Panc1 (cell line): ENCODE data around the gene PUS1. TPM values are rescaled to one million over a fixed set of nuclear protein-coding genes. Genes with fewer than 3 reads are reported as not detected.

Experiments
- ATAC-seq: fragments of 200-7000 bp; cut with Tn5 transposase; 2 replicates; pipeline ENCODE4 v1.9.1; 2020; ENCODE audit warnings: mild to moderate bottlenecking, moderate library complexity
- Bru-seq: library from RNA; stranded (reverse); fragments of 400-500 nt; gene quantifications from one replicate; lab custom pipeline; 2021; lab: Mats Ljungman, UMichigan
- BruChase-seq, 2 experiments: library from RNA; stranded (reverse); fragments of 400-500 nt; gene quantifications; one replicate each; lab custom pipeline; 2021; lab: Mats Ljungman, UMichigan
- BruUV-seq: library from RNA; stranded (reverse); fragments of 400-500 nt; replicated peaks from 2 replicates; lab custom pipeline; 2021; lab: Mats Ljungman, UMichigan
- CTCF ChIA-PET: fragments of 300-600 bp; sonication (Branson Sonifier 250); formaldehyde crosslinking; loops from one replicate; lab custom pipeline; 2022; ENCODE audit warnings: antibody characterized with exemption; lab: Charles Lee
- POLR2A ChIA-PET: fragments of 300-600 bp; sonication (Branson Sonifier 250); formaldehyde crosslinking; loops from one replicate; lab custom pipeline; 2022; ENCODE audit warnings: antibody characterized with exemption; lab: Charles Lee
- DNase-seq: peaks from one replicate; pipeline ENCODE4 v3.0.0-alpha.2; 2010; ENCODE audit warnings: low read depth, low spot score
- H3K27ac ChIP-seq: 2 replicates; pipeline ENCODE4 v1.5.1; 2011; ENCODE audit warnings: mild to moderate bottlenecking, low read length, inconsistent platforms
- H3K27me3 ChIP-seq: fragments of 200-500 bp; sonication (Bioruptor generic); 2 replicates; pipeline ENCODE4 v1.6.0; 2014; ENCODE audit warnings: low read length, inconsistent platforms; ENCODE audit not compliant: control insufficient read depth, insufficient read depth
- H3K36me3 ChIP-seq: fragments of 200-500 bp; sonication (Bioruptor generic); 2 replicates; pipeline ENCODE4 v1.5.1; 2014; ENCODE audit warnings: inconsistent platforms, mild to moderate bottlenecking, low read length, moderate library complexity; ENCODE audit not compliant: control insufficient read depth, insufficient read depth
- H3K4me1 ChIP-seq: 2 replicates; pipeline ENCODE4 v1.5.1; 2011; ENCODE audit warnings: inconsistent platforms, mild to moderate bottlenecking, low read length, moderate library complexity; ENCODE audit not compliant: control insufficient read depth, insufficient read depth
- H3K4me3 ChIP-seq, 2 experiments: 2 replicates each; pipeline ENCODE4 v1.5.1; 2011 to 2012; ENCODE audit warnings: low read depth in 2 of 2, low read length in 2 of 2, mild to moderate bottlenecking in 2 of 2, inconsistent platforms in 1 of 2, moderate library complexity in 1 of 2
- H3K9me3 ChIP-seq: fragments of 200-500 bp; sonication (Bioruptor generic); 2 replicates; pipeline ENCODE4 v1.5.1; 2014; ENCODE audit warnings: low read depth, mild to moderate bottlenecking, inconsistent platforms, low read length, moderate library complexity; ENCODE audit not compliant: control insufficient read depth, insufficient read depth
- CTCF ChIP-seq: fragments of 450-650 bp; IDR thresholded peaks from 2 replicates; pipeline ENCODE4 v1.5.1; 2017; ENCODE audit warnings: mild to moderate bottlenecking
- POLR2AphosphoS5 ChIP-seq: IDR thresholded peaks from 2 replicates; pipeline ENCODE4 v1.6.1; 2012; ENCODE audit warnings: mild to moderate bottlenecking, low read depth, low read length, moderate library complexity
- REST ChIP-seq, 2 experiments: IDR thresholded peaks; 2 replicates each; pipeline ENCODE4 v1.6.1; 2011 to 2012; ENCODE audit warnings: low read depth in 2 of 2, control low read depth in 1 of 2, low read length in 1 of 2, mild to moderate bottlenecking in 1 of 2, moderate library complexity in 1 of 2; ENCODE audit not compliant: insufficient read depth in 1 of 2
- SIN3A ChIP-seq: IDR thresholded peaks from 2 replicates; pipeline ENCODE4 v1.6.1; 2012; ENCODE audit warnings: low read depth, mild to moderate bottlenecking, low read length, moderate library complexity, borderline replicate concordance; ENCODE audit not compliant: insufficient read depth
- TCF7L2 ChIP-seq: IDR thresholded peaks from 2 replicates; pipeline ENCODE4 v1.6.1; 2011; ENCODE audit warnings: mild to moderate bottlenecking, low read depth, low read length, inconsistent platforms
- in situ Hi-C: cut with HindIII; loops from 2 replicates; pipeline ENCODE4 v1.10.0; 2016; ENCODE audit warnings: low sequenced_read_pairs, low pct_unique_long_range_greater_than_20kb
- intact Hi-C: fragments of 100-400 bp; cut with micrococcal nuclease; formaldehyde crosslinking; loops from one replicate; pipeline ENCODE4 v1.10.0; 2022; ENCODE audit not compliant: unreplicated experiment
- long read RNA-seq: library from polyadenylated mRNA; unstranded; transcript quantifications from one replicate; pipeline ENCODE4 v2.0.0, GENCODE V29; 2021; ENCODE audit not compliant: unreplicated experiment
- polyA plus RNA-seq: library from polyadenylated mRNA; unstranded; fragments of >200 nt; gene quantifications from one replicate; pipeline ENCODE4 v1.2.1, GENCODE V29; 2012; ENCODE audit warnings: missing spikeins; ENCODE audit not compliant: insufficient read length
- total RNA-seq: library from RNA; stranded (reverse); gene quantifications from one replicate; pipeline ENCODE4 v1.2.1, GENCODE V29; 2021; ENCODE audit not compliant: unreplicated experiment

PUS1 gene
- total RNA-seq = 108 TPM
- polyA plus RNA-seq = 110 TPM
- Bru-seq, nascent RNA = percentile 92 among the genes with signal in this experiment
- BruChase-seq, experiment 1, labeled RNA remaining after a 2-hour chase = percentile 97 among the genes with signal in this experiment
- BruChase-seq, experiment 2, labeled RNA remaining after a 6-hour chase = percentile 94 among the genes with signal in this experiment
- long read RNA-seq, full-length matches to known transcripts = 50 of 125 reads
- long read RNA-seq, partial matches to known transcripts = 26 of 125 reads
- long read RNA-seq, other reads (novel, unspliced or antisense) = 49 of 125 reads

GRCh38 chr12:131928711-131929580, at the start of gene PUS1:
TSS of gene PUS1 (plus strand) at chr12:131929276. CDS start at chr12:131929723, 447 bp downstream.
- no peaks in the 10 kb centered on the region for H3K27me3 ChIP-seq
- intact Hi-C loops (no loop called here), in situ Hi-C loops (no loop called here)
- peaks cover 17% of the 10 kb centered on the region for H3K36me3 ChIP-seq
- peak within 1 kb of the TSS; percentile 95 for H3K27ac ChIP-seq
- DNase-seq = peak; percentile 48
- no TSS peak for BruUV-seq
- H3K4me1 ChIP-seq = no peaks in the 10 kb centered on the region
- ATAC-seq = peak; percentile 89
- CTCF ChIA-PET = interaction anchor here (0.6 to 0.7 kb wide), 3 partner anchors 13 to 64 kb away, joined by 3 to 8 read pairs (median 5); no protein-coding TSS in a partner anchor
- peak within 1 kb of the TSS; percentile 78 to 85 for H3K4me3 ChIP-seq
- no peaks in the 10 kb centered on the region for H3K9me3 ChIP-seq
- POLR2A ChIA-PET = interaction anchor here (0.5 kb wide), 1 partner anchor 7 kb away, joined by 4 read pairs; no protein-coding TSS in a partner anchor
- TF ChIP-seq POLR2AphosphoS5 (peak; percentile 97), REST (IDR thresholded peaks at IDR 0.05; ENCODE audit: insufficient read depth in 1 of 2, low read depth in 2 of 2, low read length in 1 of 2) (peak in 1 of 2 experiments; percentile 67; a peak in 2 of 4 replicates), TCF7L2 (no peak), SIN3A (peak; percentile 93), CTCF (no peak)

DNA sequence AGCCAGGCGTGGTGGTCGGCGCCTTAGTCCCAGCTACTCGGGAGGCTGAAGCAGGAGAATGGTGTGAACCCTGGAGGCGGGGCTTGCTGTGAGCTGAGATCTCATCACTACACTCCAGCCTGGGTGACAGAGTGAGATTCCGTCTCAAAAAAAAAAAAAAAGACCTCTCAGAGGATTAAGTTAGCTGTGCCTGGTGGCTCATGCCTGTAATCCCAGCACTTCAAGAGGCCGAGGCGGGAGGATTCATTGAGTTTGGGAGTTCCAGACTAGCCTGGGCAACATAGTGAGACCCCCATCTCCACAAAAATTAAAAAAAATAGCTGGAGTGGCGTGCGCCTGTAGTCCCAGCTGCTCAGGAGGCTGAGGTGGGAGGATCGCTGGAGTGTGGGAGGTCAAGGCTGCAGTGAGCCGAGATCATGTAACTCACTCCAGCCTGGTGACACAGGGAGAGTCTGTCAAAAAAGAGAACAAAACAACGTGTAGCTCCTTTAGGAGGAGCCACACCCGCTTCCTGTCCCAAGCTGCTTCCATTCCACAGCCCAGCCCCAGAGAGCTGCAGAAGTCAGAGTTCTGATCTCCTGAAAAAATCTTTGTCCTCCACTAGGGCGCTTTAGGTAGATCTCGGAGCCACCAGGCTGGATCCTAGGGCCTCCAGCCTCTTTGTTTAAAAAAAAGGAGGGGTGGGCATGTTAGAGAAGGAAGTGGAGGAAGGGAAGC, 46.1 kb upstream of the PUS1 start:
- intact Hi-C loops = no loop called here
- in situ Hi-C loops = no loop called here
- no peaks in the 10 kb centered on the region; the same call in 1 of the 2 replicates for H3K9me3 ChIP-seq
- H3K4me1 ChIP-seq = no peaks in the 10 kb centered on the region
- H3K4me3 ChIP-seq = no peak overlapping the region
- POLR2A ChIA-PET = no interaction called here
- BruUV-seq = no TSS peak
- H3K36me3 ChIP-seq = no peaks in the 10 kb centered on the region
- TF ChIP-seq SIN3A (no peak), TCF7L2 (no peak), REST (IDR thresholded peaks at IDR 0.05; ENCODE audit: insufficient read depth in 1 of 2, low read depth in 2 of 2, low read length in 1 of 2) (no peak), CTCF (no peak), POLR2AphosphoS5 (no peak)
- peak overlapping the region; percentile 44; the same call in 1 of the 2 replicates for H3K27ac ChIP-seq
- ATAC-seq (peak; percentile 78), DNase-seq (no peak)
- CTCF ChIA-PET = interaction anchor here (0.7 kb wide), 1 partner anchor 52 kb away, joined by 3 read pairs; no protein-coding TSS in a partner anchor
- no peaks in the 10 kb centered on the region for H3K27me3 ChIP-seq
